ENCODE measurements around the gene RAET1L.
"Not testable (repeated sequence)": the region's sequence is repeated elsewhere in the genome, so short reads cannot be mapped to it uniquely, and the experiment has no call there.

Gene RAET1L

GRCh38 chr6:150043501-150044412 lies 18.4 kb upstream of the RAET1L start:
- no peak for DNase-seq

- DNase-seq = no peak
Observed at GRCh38 chr6:150043096-150043495, 17.8 kb upstream of the RAET1L start.

- no peak for DNase-seq
Observed at GRCh38 chr6:150038202-150039062, 13.1 kb upstream of the RAET1L start.

GRCh38 chr6:150037526-150038201 lies 12.3 kb upstream of the RAET1L start:
- no peak for DNase-seq

GRCh38 chr6:150036081-150036480 lies 10.7 kb upstream of the RAET1L start:
- no peak for DNase-seq

GRCh38 chr6:150033207-150033771 lies 8.0 kb upstream of the RAET1L start:
- DNase-seq = no peak

GRCh38 chr6:150032598-150032997 lies 7.3 kb upstream of the RAET1L start:
- no peak for DNase-seq

- DNase-seq = no peak
Observed at GRCh38 chr6:150030611-150031010, 5.3 kb upstream of the RAET1L start.

GRCh38 chr6:150029749-150030148 lies 4.4 kb upstream of the RAET1L start:
- DNase-seq = no peak

- DNase-seq = no peak
Observed at GRCh38 chr6:150029276-150029675, 3.9 kb upstream of the RAET1L start.

- no peak for DNase-seq
Observed at GRCh38 chr6:150028799-150029198, 3.5 kb upstream of the RAET1L start.

GRCh38 chr6:150027806-150028565 lies 2.7 kb upstream of the RAET1L start:
- no peak for DNase-seq

- DNase-seq = no peak
Observed at GRCh38 chr6:150026976-150027805, 1.9 kb upstream of the RAET1L start.

GRCh38 chr6:150024646-150025155 lies 631 bp downstream of the RAET1L start:
- DNase-seq = no peak

- DNase-seq = not testable (repeated sequence)
Observed at GRCh38 chr6:150024021-150024420, 1.3 kb downstream of the RAET1L start.

GRCh38 chr6:150021870-150022269 lies 3.5 kb downstream of the RAET1L start:
- DNase-seq = not testable (repeated sequence)

- DNase-seq = no peak
Observed at GRCh38 chr6:150018846-150019580, 6.3 kb downstream of the RAET1L start.

GRCh38 chr6:150017186-150017521 lies 8.2 kb downstream of the RAET1L start:
- DNase-seq = not testable (repeated sequence)

GRCh38 chr6:150016324-150017185 lies 8.8 kb downstream of the RAET1L start:
- DNase-seq = peak; percentile 52 to 61
